Measurements from ENCODE around the gene APEH. TPM values are rescaled to one million over a fixed set of nuclear protein-coding genes. Genes with fewer than 3 reads are reported as not detected.

Gene APEH
- total RNA-seq, 1 donor from 2014 or later: 53.3 TPM

DNA sequence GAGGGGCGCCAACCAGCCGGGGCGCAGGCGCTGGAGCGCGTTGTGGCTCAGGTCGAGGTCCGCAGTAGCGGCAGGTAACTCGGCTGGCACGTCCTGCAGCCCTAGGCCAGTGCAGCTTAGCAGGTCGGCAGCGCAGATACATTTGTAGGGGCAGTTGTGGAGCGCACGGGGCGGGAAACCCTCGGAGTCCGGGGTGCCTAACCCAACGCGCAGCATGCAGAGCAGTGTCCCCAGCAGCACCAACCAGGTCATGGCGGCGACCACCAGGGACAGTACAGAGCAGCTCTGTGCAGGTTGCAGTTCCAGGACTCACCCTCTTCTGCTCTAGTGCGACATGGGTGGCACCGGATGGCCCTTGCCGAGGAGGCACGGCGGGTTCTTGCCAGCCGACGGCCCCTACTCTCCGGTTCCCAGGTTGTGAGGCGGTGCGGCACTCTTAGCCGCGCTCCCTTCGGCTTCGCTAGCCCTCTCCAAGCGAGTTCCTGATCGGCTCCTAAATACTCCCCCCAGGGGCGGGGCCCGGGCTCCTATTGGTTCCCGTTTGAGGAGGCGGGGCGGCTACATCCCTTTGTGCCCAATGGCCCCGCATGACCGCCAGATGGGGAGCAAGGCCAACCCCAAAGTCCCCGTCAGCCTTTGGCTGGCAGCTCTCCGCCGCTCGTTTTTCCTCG is 45.2 kb downstream of the APEH start, which contains the start of gene AMIGO3:
TSS of gene AMIGO3 (minus strand) at position 471 of the 671 bp plus-strand sequence. CDS start at position 252, 219 bp downstream.
- H3K4me1 ChIP-seq: peaks cover 39% of the 10 kb centered on the region
- H3K9me3 ChIP-seq: no peaks in the 10 kb centered on the region
- H3K27me3 ChIP-seq: no peaks in the 10 kb centered on the region
- DNase-seq (ENCODE audit: extremely low spot score in 2 of 2): peak in 1 of 2 donors; percentile 96
- H3K27ac ChIP-seq: peak within 1 kb of the TSS; percentile 1
- H3K4me3 ChIP-seq: peak within 1 kb of the TSS; percentile 53 to 58
- H3K36me3 ChIP-seq: peaks cover 0 to 20% of the 10 kb centered on the region in 2 donors
- peak; percentile 57 to 69 for TF ChIP-seq POLR2A (IDR thresholded peaks at IDR 0.05)
- peak; percentile 81 to 94 for TF ChIP-seq POLR2AphosphoS5 (IDR thresholded peaks at IDR 0.05; ENCODE audit: insufficient read depth in 1 of 2, low read depth in 1 of 2)
- TF ChIP-seq, protein P1, sequence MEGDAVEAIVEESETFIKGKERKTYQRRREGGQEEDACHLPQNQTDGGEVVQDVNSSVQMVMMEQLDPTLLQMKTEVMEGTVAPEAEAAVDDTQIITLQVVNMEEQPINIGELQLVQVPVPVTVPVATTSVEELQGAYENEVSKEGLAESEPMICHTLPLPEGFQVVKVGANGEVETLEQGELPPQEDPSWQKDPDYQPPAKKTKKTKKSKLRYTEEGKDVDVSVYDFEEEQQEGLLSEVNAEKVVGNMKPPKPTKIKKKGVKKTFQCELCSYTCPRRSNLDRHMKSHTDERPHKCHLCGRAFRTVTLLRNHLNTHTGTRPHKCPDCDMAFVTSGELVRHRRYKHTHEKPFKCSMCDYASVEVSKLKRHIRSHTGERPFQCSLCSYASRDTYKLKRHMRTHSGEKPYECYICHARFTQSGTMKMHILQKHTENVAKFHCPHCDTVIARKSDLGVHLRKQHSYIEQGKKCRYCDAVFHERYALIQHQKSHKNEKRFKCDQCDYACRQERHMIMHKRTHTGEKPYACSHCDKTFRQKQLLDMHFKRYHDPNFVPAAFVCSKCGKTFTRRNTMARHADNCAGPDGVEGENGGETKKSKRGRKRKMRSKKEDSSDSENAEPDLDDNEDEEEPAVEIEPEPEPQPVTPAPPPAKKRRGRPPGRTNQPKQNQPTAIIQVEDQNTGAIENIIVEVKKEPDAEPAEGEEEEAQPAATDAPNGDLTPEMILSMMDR (IDR thresholded peaks at IDR 0.05): peak in 2 of 3 experiments; percentile 23 to 54
- intact Hi-C loops (cut with DNase I): no loop called here

DNA sequence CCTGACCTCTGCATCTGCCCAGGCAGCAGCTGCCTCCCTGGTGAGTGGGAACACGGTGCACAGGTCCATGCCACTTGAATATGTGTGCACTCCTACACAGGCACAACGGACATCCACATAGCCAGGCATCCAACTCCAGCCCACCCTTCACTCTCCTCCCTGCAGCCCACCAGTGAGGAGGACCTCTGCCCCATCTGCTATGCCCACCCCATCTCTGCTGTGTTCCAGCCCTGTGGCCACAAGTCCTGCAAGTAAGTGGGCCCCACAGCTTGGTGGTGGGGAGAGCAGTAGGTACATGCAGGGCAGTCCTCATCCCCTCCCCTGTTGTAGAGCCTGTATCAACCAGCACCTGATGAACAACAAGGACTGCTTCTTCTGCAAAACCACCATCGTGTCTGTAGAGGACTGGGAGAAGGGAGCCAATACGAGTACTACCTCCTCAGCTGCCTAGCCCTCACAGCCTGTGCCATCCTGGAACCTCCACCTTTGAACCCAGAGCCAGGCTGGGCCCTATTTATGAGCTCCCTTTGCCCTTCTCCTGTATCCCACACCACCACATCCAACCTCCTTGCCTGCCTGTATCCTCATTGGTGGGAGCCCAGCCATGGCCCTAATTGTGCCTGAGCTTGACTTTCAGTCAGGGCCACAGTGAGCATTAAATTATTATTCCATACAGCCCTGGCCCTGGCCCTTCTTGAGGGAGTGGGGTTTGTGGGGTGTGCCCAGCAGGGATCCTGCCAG is 46.9 kb downstream of the APEH start:
- peaks cover 49% of the 10 kb centered on the region for H3K4me1 ChIP-seq
- H3K27ac ChIP-seq: no peak overlapping the region
- no peak overlapping the region for H3K4me3 ChIP-seq
- H3K9me3 ChIP-seq: no peaks in the 10 kb centered on the region
- H3K36me3 ChIP-seq: peaks cover 0 to 20% of the 10 kb centered on the region in 2 donors
- peak in 1 of 2 donors; percentile 89 for DNase-seq (ENCODE audit: extremely low spot score in 2 of 2)
- H3K27me3 ChIP-seq: no peaks in the 10 kb centered on the region
- TF ChIP-seq POLR2A (IDR thresholded peaks at IDR 0.05) (no peak), POLR2AphosphoS5 (IDR thresholded peaks at IDR 0.05; ENCODE audit: insufficient read depth in 1 of 2, low read depth in 1 of 2) (no peak)
- TF ChIP-seq, protein P1 (IDR thresholded peaks at IDR 0.05): no peak
- intact Hi-C loops (cut with DNase I): loop anchor here (10.0 kb wide), 1 partner anchor 124 kb away; no protein-coding TSS in a partner anchor

DNA sequence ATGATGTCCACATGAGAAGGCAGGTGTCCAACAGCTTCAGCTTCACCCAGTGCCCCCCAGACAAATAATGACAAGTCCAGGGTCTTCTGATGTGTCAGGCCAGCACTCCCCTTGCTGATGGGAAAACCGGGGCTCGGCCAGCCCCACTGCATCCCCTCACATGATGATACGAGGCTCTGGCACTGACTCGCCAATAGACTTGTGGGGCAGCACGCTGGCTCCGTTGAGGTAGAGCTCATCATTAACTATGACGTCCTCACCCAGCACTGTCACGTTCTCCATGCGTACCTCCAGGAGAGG is 47.4 kb downstream of the APEH start:
- peak in 1 of 2 donors; percentile 84 for DNase-seq (ENCODE audit: extremely low spot score in 2 of 2)
- no peaks in the 10 kb centered on the region for H3K9me3 ChIP-seq
- peaks cover 49% of the 10 kb centered on the region for H3K4me1 ChIP-seq
- no peak overlapping the region for H3K4me3 ChIP-seq
- H3K27me3 ChIP-seq: no peaks in the 10 kb centered on the region
- peaks cover 0 to 18% of the 10 kb centered on the region in 2 donors for H3K36me3 ChIP-seq
- no peak overlapping the region for H3K27ac ChIP-seq
- intact Hi-C loops (cut with DNase I): loop anchor here (10.0 kb wide), 1 partner anchor 123 kb away; no protein-coding TSS in a partner anchor
- TF ChIP-seq POLR2A (IDR thresholded peaks at IDR 0.05): no peak
- TF ChIP-seq POLR2AphosphoS5 (IDR thresholded peaks at IDR 0.05; ENCODE audit: insufficient read depth in 1 of 2, low read depth in 1 of 2): no peak
- TF ChIP-seq, protein P1 (IDR thresholded peaks at IDR 0.05): no peak

DNA sequence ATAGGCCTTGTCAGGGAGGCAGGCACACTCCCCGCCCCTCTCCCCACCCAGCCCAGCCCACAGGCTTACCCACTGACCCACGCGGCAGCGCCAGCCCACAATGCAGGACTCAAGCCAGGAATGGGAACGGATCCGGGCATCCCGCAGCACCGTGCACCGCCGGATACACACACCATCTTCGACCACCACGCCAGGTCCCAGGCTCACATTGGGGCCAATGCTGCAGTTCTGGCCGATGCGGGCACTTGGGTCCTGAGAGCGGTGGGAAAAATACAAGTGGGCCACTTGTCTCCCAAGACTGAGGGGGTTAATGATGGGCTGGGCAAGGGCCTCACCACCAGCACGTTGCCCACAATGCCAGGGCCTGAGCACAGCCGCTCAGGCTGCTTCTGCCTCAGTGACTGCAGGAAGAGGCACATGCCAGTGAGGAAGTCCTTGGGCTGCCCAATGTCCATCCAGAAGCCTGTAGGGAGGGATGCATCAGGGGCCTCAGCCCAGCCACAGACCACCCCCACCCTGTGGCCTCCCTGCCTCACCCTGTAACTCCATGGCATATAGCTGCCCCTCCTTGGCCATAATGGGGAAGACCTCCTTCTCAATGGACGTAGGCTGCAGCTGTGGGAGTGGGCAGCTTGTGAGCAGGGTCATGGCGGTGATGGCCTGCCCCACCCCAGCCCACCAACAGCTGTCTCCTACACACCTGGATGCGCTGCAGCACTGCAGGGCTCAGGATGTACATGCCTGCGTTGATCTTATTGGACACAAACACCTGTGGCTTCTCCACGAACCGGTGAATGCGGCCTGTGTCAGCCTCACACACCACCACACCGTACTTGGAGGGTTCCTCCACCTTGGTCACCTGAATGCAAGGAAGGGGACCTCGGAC is 48.0 kb downstream of the APEH start:
- intact Hi-C loops (cut with DNase I): loop anchor here (10.0 kb wide), 1 partner anchor 123 kb away; no protein-coding TSS in a partner anchor
- Histone ChIP-seq H3K36me3 (peaks cover 0 to 17% of the 10 kb centered on the region in 2 donors), H3K27ac (no peak overlapping the region), H3K4me1 (peaks cover 49% of the 10 kb centered on the region), H3K27me3 (no peaks in the 10 kb centered on the region), H3K9me3 (no peaks in the 10 kb centered on the region), H3K4me3 (peak overlapping the region in 1 of 2 donors; percentile 88)
- no peak for TF ChIP-seq POLR2AphosphoS5 (IDR thresholded peaks at IDR 0.05; ENCODE audit: insufficient read depth in 1 of 2, low read depth in 1 of 2)
- no peak for TF ChIP-seq POLR2A (IDR thresholded peaks at IDR 0.05)
- TF ChIP-seq, protein P1 (IDR thresholded peaks at IDR 0.05): no peak
- DNase-seq (ENCODE audit: extremely low spot score in 2 of 2): peak in 1 of 2 donors; percentile 89
